IPS DF 19.7 (cell line): ENCODE measurements around the gene TGIF2LY.
"Not testable (repeated sequence)": the region's sequence is repeated elsewhere in the genome, so short reads cannot be mapped to it uniquely, and the experiment has no call there.

Source experiments
- DNase-seq: peaks from one replicate; pipeline ENCODE4 v3.0.0-alpha.2; 2013; ENCODE audit warnings: low read depth, low spot score

Gene TGIF2LY

GRCh38 chrY:3578767-3579166, at the start of gene TGIF2LY:
TSS of gene TGIF2LY (plus strand) at chrY:3579067. CDS start at chrY:3579245, 178 bp downstream.
- not testable (repeated sequence) for DNase-seq
